HG02870 (cell line): ENCODE data around the gene LPCAT1.
A peak's percentile ranks its signal among the peaks of the same experiment; 100 is the strongest.

Experiments used
- ATAC-seq: cut with Tn5 transposase; IDR thresholded peaks from one replicate; pipeline ENCODE4 v1.9.1; 2021; ENCODE audit warnings: mild to moderate bottlenecking, moderate library complexity; ENCODE audit not compliant: unreplicated experiment

Gene LPCAT1

DNA sequence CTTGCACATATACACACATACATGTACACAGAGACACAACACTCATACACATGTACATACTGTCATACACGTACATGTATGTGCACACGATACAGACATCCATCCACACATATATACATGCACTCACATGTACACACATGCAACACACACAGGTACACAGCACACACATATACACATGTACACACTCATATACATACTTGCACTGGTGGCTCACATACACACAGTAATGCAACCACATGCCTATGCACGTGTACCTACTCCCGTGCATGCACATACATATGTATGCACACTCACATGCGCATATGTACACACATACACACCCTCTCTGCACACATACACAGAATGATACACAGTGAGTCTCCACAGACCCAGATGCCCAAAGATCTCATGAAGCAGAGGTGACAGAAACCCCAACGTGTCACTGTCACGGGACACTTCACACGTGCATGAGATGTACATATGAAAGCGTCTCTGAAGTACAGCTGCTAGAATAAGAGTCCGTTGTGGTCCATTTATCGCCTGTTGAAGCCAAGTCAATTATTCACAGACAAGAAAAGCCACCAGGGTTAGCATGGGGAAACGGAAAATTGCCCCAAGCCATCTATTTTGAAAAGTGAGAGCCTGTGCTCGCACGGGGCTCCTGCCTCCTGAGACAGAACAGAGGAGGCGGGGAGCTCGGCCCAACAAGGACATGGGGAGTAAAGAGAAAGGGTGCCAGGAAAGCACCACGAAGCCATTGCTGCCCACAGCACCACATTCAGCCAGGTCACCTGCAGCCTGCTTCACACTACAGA, 24.9 kb downstream of the LPCAT1 start:
- peak; percentile 29 for ATAC-seq

GRCh38 chr5:1497795-1498622, 25.8 kb downstream of the LPCAT1 start:
- ATAC-seq = peak; percentile 22

GRCh38 chr5:1497242-1497777, 26.4 kb downstream of the LPCAT1 start:
- ATAC-seq = peak; percentile 27

DNA sequence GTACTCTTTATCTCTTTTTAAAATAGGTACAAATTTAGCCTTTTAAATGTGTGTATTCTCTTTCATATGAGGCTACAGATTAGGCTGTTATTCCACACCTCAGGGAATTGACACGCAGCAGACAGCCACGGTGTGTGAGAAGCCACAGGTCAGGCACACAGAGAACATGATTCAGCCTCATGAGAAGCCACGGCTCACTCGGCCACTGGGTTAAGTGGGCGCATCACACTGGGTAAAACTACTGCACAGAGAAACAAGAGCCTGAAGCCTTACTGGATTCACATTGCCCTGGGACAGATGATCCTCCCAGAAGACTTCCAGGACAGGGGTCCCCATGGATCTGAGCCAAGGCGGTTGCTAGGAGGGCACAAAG, 28.2 kb downstream of the LPCAT1 start:
- no peak for ATAC-seq

DNA sequence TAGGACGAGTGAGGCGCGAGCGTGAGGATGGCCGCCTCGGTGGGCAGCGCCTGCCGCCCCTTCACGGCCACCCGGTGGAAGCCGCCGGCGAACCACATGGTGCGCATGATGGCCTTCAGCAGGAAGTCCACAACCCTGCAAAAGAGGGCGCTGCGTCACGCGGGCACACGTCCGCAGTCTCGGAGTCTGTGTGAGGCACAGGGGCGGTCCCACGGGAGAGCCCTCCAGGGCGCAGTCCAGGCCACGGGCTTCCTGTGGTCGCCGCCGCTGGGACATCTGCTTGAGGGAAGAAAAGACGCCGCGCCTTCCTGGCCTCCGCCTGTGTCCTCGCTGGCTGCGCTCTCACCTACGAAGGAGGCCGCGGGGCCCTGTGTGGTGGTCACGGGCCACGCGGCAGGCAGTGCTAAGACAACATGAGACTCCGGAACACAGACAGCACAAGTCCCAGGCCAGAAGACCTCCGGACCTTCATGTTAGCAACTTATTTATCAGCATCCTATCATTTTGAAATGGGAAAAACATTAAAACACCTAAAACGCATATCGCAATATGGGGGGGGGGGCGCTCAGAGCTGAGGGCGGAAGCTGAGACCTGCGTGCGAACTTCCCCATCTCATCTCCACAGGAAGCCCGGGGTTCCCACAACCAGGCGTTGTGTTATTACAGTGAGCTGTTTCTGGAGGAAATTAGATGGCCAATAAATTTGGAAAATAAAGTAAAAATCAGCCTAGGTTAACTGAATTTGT, 28.8 kb downstream of the LPCAT1 start:
- ATAC-seq = peak; percentile 24

GRCh38 chr5:1493941-1494340, 29.8 kb downstream of the LPCAT1 start:
- no peak for ATAC-seq

DNA sequence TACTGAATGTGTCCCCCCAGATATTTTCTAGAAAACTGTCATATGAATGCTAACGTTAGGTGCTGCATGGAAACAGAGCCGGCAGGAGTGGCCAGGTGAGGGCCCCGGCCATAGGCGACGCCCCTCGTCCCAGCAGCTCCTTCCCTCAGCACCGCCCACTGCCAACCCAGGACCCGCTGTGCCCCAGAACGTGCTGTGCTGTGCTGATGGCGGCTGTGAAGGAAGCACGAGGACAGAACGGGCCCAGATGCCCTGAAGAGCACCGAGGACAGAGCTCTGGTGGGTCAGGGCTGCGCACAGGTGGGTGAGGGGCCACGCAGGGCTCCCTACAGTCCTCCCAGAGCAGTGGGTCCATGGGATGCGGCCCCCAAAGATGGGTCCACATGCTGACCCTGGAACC, 30.3 kb downstream of the LPCAT1 start:
- no peak for ATAC-seq

- ATAC-seq = no peak
Measured at GRCh38 chr5:1492757-1493156, 31.0 kb downstream of the LPCAT1 start.

- no peak for ATAC-seq
Measured at GRCh38 chr5:1490376-1490775, 33.4 kb downstream of the LPCAT1 start.

- no peak for ATAC-seq
Measured at GRCh38 chr5:1489754-1490153, 34.0 kb downstream of the LPCAT1 start.

DNA sequence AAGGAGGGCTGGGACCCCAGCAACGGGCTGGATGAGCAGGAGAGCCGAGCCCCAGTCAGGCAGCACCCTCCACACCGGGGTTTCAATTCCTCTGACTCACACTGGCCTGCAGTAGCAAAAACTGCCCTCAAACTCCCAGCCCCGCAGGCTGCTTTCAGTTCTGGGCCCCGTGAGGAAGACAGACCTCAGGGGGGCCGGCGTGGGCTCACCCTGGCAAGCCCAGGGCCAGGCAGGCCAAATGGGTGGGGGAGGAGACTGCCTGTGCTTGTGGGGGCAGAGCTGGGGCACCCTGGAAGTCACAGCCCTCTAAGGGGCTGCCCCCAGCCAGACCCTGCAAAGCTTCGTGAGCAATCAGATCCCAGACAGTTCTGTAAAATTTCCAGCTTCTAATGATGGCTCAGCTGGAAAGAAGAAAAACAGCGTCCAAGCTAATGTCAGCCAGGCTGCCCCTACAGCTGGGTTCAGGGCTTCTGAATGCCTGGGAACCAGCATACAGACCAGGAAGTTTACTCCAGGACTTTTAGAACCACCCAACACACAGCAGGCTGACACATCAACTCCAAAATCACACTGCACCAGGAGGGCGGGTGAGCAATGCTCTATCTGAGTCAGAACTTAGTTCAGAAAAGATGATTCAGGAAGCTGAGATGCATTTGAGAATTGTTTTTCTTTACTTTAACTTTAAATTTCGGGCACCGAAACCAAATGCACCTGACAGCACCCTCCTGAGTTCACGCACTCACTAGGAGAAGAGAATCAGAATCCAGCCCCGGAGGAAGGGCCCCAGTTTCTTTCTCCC, 34.7 kb downstream of the LPCAT1 start:
- peak; percentile 45 for ATAC-seq

- ATAC-seq = no peak
Measured at GRCh38 chr5:1487079-1487764, 36.5 kb downstream of the LPCAT1 start.

DNA sequence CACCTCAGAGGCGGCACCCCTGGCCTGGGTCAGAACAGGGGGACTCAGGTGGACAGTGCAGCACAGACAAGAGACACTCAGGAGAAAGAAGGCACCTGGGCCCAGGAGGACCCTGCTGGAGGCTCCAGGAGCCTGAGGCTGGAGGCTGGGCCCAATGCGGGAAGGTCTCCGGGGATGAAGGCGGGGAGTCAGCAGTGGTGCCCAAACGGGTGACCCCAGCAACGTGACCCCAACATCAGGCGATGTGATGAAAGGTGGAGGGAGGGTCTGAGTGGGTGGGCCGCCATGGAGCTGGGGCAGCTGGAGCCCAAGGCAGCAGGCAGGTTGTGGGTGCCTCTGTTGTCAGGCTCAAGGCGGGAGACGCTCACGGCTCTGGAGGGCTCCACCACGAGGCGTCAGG, 37.5 kb downstream of the LPCAT1 start:
- ATAC-seq = no peak

DNA sequence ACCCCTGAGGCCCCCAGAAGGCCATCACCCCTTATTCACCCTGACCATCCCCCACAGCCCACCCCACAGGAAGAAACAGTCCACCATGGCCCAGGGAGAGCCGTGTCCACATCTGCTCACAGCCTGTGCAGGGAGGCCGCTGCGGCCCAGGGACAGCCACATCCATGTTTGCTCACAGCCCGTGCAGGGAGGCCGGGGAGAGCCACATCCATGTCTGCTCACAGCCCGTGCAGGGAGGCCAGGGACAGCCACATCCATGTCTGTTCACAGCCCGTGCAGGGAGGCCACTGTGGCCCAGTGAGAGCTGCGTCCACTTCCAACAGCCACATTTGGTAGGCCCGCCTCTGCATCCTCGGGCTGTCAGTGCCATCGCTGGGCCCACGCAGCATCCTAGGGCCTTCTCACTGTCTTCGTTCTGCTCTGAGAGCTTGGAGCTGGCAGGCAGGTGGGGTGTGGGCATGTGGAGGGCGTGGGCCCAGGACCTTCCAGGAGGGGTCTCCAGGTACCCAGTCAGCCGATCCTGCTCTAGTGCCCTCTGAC, 38.1 kb downstream of the LPCAT1 start:
- no peak for ATAC-seq

DNA sequence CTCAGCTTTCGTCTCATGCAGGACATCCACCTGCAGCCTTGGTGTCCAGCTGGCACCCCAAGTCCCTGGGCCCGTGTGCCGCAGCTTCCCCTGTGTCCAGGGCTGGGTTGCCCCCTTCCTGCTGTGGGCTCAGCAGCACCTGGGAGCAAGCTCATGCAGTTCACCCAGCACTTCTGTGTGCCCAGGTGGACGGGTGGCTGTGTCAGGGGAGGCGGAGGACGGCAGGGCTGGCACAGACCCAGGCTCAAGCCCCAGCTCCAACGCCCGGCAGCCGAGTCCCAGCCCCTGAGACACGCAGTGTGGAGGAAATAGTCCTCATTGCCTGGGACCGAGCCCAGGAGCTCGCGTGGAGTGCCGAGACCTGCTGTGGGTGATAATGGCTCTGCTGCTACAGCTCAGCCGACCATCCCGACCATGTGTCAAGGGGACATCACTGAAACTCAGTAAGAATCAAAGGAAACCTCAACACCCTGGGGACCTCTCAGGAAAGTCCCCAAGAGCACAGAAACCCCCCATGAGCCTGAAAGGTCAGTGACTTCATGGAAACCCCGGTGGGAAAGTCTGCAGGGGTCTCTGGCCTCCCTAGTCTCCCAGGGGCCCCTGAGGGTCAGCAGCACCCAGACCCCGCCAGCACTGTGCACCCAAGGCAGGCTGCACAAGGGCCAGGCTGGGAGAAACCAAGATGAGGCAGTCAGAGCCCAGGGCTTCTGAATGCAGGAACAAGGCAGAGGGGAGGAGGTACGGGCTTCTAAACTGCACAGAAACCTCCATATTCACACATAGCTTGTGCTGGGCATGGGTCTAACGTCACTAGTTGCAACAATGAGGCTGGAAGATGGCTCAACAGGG, 38.8 kb downstream of the LPCAT1 start:
- ATAC-seq = peak; percentile 43

GRCh38 chr5:1483856-1484729, 39.7 kb downstream of the LPCAT1 start:
- no peak for ATAC-seq

DNA sequence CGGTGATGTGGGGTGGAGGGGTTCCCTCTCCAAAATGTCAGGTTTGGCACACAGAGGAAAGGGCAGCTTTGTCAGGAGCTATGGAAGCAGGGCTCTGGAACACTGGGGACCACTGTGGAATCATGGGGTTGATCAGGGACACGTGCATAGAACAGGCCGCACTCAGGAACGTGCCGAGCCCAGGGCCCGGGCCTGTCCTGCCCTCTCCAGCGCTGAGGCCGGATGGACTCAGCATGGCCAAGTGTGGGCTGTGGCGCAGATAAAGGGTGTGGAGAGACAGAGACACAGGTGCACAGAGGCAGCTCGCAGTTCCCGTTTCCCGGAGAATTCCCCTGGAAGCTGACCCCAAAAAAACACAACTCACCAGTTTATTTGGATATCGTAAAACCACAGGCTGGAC, 40.7 kb downstream of the LPCAT1 start:
- no peak for ATAC-seq

DNA sequence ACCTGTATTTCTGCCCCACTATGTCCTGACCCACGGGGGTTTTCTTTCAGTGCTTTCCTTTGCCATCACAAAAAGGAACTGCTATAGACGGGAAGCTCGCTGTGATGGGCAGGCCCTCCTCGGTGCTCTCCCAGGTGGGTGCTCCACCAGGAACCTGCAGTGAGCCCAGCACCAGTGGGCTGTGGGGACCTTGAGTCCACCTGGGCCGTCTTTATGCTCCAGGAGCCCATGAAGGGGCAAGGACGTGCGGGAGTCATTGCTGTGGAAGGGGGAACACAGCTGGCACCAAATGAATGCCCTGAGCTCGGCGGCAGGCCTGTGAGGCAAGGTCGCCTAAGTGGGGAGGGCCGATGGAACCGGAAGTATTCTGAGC, 41.8 kb downstream of the LPCAT1 start:
- no peak for ATAC-seq
